Smooth muscle cell of the brain vasculature (primary cell): ENCODE data around the gene ERC2.

Experiments used
- DNase-seq: peaks from one replicate; pipeline ENCODE4 v3.0.0-alpha.2; 2012; ENCODE audit warnings: low read depth, low spot score

Gene ERC2

GRCh38 chr3:56189536-56189935, 278.7 kb downstream of the ERC2 start:
- no peak for DNase-seq

GRCh38 chr3:56188201-56188600, 280.1 kb downstream of the ERC2 start:
- no peak for DNase-seq

DNA sequence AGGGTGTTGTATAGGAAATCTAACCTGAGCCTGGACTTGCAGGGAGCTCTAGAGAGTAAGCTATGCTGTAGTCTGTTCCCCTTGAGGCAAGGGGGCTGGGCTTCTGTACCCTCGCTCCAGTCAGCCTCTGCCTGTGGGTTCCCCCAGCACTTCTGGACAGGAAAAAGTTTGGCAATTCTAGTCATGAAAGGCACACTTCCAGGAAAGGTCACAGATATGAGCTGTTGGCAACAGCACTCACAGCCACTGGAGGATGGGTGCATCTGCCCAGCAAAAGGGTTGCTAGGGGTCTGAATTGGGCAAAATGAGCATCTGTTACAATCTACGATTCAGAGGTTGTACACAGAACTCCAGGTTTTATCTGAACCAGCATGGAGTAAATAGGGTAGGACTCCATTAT, 281.2 kb downstream of the ERC2 start:
- DNase-seq, result no peak

DNA sequence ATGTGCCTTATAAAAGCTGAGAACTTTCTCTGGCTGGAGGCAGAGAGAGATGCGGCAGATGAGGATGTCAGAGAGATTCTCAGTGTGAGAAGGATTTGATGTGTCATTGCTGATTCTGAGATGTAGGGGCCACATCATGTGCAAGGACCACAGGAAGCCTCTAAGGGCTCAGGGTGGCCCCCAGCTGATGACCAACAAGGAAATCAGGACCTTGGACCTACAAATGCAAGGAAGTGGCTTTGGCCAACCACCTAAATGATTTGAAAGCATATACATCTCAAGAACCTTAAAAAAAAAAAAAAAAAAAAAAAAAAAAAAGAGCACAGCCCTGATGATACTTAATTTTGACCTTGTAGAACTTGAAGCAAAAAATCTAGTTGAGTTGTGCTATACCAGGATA, 282.4 kb downstream of the ERC2 start:
- no peak for DNase-seq

- DNase-seq, result no peak
Measured at GRCh38 chr3:56183529-56183928, 284.7 kb downstream of the ERC2 start.

GRCh38 chr3:56180433-56180832, 287.8 kb downstream of the ERC2 start:
- no peak for DNase-seq

DNA sequence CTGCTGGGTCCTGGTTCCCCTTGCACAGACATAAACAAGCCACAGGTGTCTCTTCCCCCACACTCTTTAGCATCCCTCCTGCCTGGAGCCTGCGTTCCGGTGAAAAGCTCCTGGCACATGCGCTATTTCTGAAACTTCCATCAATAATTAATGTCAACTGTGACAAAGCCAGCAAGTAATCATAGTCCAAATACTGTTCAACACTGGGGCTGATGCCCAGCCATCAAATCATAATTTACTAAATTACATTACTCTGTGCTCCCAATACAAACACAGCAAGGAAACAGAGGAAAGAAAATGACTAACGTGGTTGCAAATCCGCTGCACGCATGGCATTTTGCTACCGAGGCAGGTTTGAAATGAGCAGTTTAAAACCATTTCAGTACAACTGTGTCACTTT, 294.7 kb downstream of the ERC2 start:
- DNase-seq, result no peak

- no peak for DNase-seq
Measured at GRCh38 chr3:56164436-56164835, 303.8 kb downstream of the ERC2 start.

DNA sequence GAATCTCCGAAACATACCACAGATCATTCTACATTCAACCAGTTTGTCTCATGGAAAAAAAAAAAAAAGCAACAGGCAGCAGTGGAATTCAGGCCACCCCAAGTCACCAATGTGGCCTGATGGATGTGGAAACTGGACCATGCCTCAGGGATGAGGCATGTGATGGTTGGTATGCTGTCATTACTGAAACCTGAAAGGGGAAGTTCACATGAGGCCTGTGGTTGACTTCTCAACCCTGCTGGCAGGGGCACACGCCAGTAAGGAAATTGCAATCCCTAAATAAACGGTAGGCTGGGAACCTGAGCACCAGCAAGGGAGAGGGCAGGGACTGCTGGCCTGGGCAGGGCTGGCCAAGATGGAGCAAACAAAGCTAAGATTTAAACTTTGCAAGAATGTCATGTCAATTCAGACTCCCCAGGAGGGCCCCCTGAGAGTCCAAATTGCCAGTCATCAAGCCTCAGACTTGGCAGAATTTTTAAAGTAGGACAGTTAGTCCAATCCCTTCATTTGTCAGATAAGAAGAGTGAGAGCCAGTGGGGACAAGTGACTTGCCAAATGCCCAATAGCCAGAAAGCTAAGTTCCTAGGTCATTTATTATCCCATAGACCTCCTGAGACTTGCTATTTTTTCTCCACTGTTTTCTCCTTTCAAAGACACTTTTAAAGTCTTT, 310.4 kb downstream of the ERC2 start:
- no peak for DNase-seq

GRCh38 chr3:56154297-56154696, 314.0 kb downstream of the ERC2 start:
- no peak for DNase-seq

DNA sequence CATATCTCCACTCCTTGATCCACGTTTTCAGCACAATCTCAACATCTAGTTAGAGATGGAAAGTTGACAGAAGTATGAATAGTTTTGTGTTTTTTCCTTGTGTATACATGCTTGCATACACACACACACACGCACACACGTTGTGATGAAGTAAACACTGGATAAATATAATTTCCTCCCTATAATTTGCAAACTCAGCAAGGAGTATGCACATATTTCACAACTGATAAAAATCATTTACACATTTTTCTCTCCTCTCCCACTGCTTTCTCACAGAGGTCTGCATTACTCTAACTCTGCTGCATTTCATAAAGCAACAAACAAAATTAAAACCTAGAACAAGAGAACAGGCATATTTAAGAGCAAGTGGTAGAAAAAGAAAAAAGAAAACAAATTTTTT, 320.9 kb downstream of the ERC2 start:
- no peak for DNase-seq

DNA sequence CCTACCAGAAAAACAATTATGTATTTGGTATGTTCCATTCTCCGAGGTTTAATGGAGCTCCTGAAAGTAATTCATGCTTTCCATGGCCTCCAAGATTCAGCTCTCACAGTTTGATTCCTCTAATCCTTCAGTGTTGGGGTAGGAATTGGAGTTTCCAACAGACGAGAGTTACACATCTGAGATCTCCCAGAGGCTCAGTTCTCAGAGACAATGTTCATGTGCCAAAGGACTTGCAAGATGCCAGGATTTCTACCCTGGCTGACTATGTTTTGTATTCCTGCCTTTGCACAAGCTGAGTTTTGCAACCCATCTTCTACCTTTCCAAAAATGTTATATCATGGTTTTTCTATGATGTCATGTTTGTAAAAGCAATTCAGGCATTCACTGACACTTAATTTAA, 322.9 kb downstream of the ERC2 start:
- DNase-seq, result no peak

DNA sequence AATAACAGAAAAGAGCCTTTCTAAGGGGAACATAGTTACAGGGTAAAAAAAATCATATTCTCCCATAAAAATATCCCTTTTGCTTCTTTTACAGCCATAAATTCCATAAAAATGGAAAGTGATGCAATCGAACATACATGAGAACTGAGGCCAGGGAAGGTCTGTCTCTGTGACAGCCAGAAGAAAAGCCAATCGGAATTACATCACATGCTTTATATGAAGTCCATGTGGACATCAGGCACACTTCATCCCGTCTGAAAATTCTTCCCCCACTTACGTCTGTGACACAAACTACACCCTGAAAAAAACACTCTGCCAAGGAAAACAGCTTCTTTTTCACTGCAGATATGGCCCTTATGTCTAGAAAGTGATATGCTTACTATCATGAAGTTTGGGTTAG, 323.5 kb downstream of the ERC2 start:
- DNase-seq, result no peak

GRCh38 chr3:56137415-56137814, 330.9 kb downstream of the ERC2 start:
- no peak for DNase-seq

DNA sequence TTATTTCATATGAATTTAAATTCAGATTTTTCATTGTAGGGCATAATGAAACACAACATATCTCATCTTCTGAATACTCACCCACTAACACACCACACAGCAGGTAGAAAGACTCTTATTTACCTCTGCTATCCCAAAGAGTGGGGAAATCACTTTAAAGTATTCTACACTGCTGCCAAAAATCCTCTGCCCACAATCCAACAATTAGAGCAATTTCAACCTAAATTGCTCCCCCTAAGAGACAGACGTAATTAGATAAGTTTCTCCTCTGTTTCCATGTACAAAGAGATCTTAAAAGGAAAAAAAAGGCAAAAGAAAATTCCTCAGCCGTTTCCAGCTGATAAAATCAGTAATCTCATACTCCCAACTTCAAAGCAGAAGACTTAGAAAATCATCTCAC, 331.8 kb downstream of the ERC2 start:
- DNase-seq, result no peak

DNA sequence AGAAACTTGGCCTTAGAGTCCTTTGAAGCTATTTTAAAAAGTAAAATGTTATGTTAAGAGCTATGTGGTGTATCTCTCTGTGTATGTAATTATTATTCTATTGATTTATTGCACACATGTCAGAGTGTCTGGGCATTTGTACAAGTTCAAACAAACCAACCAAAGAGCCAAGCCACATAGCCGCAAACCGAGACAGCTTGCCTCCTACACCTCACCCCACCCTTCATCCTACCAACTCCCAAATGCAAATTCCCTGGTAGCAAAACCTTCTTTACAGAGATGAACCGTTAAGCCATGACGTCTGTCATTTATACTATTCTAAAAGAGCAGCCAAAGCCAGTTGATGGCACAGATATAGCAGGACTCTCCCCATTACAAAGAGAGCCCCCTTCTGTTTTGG, 332.3 kb downstream of the ERC2 start:
- no peak for DNase-seq

DNA sequence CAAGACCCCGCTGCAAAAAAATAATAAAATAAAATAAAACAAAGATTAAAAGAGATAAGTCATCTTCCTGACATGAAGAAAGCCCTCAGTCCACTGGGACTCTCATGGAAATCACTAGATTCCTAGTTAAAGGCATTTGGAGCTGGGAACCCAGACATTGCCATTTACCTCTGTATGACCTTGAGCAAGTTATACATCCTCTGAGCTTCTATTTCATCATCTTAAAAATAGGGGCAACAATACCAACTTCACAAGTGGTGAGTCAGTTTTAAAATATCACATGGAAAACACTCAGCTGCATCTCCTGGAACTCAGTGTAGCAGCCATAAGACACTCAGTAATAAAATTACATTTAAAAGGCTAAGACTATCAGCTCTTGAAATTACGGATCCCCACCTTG, 334.8 kb downstream of the ERC2 start:
- no peak for DNase-seq

DNA sequence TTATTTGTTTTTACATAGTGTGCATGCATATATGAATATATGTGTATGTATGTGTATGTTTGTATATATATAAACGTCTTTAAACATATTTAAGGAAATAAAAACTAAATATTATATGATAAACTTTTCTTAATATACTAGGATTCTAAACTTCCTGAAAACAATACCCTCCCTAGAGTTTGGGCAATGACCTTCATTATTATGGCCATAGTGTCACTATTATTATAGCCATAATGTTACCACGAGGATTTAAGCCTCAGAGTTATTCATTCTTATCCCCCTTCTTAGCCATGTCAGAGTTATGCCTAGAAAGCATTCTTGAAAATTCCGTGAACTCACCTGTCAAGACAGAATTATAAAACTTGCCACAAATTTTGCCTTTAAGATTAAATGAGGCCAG, 335.5 kb downstream of the ERC2 start:
- no peak for DNase-seq

GRCh38 chr3:56131974-56132590, 336.2 kb downstream of the ERC2 start:
- peak; percentile 52 for DNase-seq

GRCh38 chr3:56130036-56130435, 338.2 kb downstream of the ERC2 start:
- no peak for DNase-seq

GRCh38 chr3:56126632-56127031, 341.6 kb downstream of the ERC2 start:
- DNase-seq, result no peak

DNA sequence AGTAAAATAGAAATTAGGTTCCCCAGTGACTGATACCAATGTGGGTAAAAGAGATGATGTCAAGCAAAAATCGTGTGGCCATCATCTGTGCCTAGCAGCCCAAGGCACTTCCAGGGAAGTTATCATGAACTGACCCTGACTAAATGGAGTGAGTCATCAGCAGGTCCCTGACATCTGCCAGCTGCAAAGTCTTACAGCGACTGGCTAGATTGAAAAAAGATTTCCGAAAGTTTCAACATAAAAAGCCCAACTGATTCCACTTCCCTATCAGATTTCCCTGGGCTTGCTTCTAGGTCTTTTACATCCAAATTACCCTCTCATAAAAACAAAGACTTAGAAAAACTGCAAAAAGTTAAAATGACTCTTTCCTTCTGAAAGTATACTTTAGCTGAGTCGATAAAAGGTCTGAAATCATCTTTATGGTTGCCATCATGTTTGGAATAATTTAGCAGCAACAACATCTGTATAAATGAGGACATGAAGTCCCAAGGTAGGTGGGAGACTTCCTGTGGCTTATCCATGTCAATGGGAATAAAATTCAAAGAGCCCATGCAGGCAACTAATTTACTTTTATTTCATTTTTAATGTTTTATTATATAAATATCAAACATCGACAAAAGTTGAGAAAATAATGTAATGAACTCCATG, 342.8 kb downstream of the ERC2 start:
- no peak for DNase-seq

DNA sequence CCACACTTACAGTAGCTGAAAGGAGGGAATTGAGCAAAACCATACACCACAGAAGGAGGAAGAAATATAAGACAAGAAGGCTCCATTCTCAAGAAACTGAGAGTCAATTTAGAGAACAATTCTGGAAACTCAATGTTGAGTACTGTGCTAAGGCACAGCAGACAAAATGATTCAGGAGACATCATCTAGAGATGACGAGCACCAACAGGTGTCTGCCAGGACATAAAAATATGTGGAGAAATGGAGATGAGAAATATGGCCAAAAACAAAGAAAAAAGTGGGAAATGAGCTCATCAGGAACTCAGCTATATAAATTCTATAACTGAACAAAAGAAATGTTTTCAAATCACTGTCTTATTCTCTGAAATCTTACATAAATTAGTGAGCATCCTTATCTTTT, 343.7 kb downstream of the ERC2 start:
- no peak for DNase-seq
